ENCODE data around the gene YPEL3. TPM values are rescaled to one million over a fixed set of nuclear protein-coding genes. Genes with fewer than 3 reads are reported as not detected.

The YPEL3 gene, protein sequence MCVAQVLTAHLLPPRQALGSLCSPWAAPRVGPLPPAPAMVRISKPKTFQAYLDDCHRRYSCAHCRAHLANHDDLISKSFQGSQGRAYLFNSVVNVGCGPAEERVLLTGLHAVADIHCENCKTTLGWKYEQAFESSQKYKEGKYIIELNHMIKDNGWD
- total RNA-seq = 10 to 100 TPM; 60.2 to 77.8 TPM

DNA sequence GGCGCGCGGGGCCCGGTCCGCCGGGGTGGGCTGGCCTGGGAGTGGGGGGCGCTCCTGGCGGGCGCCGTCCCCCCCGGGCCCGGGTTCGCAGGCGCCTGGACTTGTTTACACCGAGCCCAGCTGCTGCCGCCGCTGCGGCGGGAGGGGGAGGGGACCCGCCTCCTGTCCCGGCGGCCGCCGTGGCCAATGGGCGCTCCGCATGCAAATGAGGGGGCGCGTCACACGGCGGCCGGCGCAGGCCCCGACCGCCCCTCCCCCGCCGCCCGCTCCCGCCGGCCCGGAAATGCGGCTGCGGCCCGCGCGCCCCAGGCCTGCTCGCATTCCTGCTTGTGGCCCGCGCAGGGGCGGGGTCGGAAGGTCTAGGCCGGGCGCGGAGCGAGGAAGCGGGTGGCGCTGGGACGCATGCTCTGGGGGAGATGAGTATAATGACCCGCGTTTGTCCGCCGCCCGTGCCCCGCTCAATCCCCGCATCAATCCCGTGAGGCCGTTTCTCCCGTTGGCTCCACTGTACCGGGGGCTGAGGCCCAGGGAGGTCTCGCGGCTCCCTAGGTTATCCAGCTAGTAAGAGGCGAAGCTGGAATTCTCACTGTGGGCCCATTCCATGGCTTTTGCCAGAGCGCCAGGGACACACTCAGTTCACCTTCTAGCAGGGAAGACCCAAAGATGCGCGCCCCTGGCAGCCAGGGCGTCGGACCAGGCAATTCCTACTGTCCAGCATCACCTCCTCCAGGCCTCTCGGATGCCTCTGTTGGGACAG lies at the start of gene YPEL3:
Gene YPEL3 (minus strand): TSS at position 109 of the 757 bp plus-strand sequence. CDS start 731 bp downstream, outside the sequence.
- H3K27ac Mint-ChIP-seq = peak within 1 kb of the TSS; percentile 86
- H3K4me1 Mint-ChIP-seq (ENCODE audit: low read depth) = peaks cover 38% of the 10 kb centered on the region
- H3K27me3 Mint-ChIP-seq (ENCODE audit: low read depth) = no peaks in the 10 kb centered on the region
- DNase-seq (peak; percentile 93 to 95), ATAC-seq (replicated peaks in 1 of 2) (peak; percentile 66 to 67)
- H3K9me3 Mint-ChIP-seq = peaks cover 5% of the 10 kb centered on the region in 2 donors
- peak within 1 kb of the TSS; percentile 92 to 95 for H3K4me3 Mint-ChIP-seq
- peaks cover 16 to 24% of the 10 kb centered on the region in 2 donors for H3K36me3 Mint-ChIP-seq (ENCODE audit: insufficient read depth in 2 of 2)

DNA sequence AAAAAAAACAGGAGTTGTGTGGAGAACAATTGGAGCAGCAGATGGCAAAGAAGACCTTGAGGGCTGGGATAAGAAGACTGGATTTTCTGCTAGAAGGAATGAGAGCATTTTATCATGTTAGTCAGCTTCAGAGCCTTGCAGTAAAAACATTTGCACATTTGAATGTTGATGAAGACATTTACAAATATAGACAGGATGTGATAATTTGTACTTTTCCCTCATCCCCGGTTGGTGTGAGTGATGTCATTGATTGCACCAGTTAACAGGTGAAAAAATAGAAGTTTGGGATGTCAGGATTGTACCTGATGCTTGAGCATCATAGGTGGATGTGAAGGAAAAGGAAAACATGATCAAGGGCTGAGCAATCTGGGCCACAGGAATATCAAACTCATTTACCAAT lies 49.6 kb upstream of the YPEL3 start:
- Mint-ChIP-seq H3K9me3 (peaks cover 3% of the 10 kb centered on the region in 2 donors), H3K4me1 (ENCODE audit: low read depth) (peaks cover 18% of the 10 kb centered on the region)

DNA sequence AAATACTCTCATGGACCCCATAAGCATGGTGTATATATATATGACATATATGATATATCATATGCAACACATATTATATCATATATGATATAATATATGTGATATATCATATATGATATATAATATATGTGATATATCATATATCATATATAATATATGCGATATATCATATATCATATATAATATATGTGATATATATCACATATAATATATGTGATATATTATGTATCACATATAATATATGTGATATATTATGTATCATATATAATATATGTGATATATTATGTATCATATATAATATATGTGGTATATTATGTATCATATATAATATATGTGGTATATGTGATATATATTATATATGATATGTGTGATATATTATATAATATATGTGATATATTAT lies 48.9 kb upstream of the YPEL3 start:
- Mint-ChIP-seq H3K9me3 (peaks cover 3% of the 10 kb centered on the region in 2 donors), H3K36me3 (ENCODE audit: insufficient read depth in 2 of 2) (peaks cover 3 to 9% of the 10 kb centered on the region in 2 donors), H3K27ac (no peak overlapping the region), H3K27me3 (ENCODE audit: low read depth) (no peaks in the 10 kb centered on the region), H3K4me1 (ENCODE audit: low read depth) (peaks cover 24% of the 10 kb centered on the region), H3K4me3 (no peak overlapping the region)
- ATAC-seq (replicated peaks in 1 of 2) = no peak
- no peak for DNase-seq

More for the DNA sequence above, 49.6 kb upstream of the YPEL3 start:
- H3K27me3 Mint-ChIP-seq (ENCODE audit: low read depth) = no peaks in the 10 kb centered on the region
- peaks cover 3 to 9% of the 10 kb centered on the region in 2 donors for H3K36me3 Mint-ChIP-seq (ENCODE audit: insufficient read depth in 2 of 2)
- DNase-seq (no peak), ATAC-seq (replicated peaks in 1 of 2) (no peak)
- no peak overlapping the region for H3K4me3 Mint-ChIP-seq
- no peak overlapping the region for H3K27ac Mint-ChIP-seq

DNA sequence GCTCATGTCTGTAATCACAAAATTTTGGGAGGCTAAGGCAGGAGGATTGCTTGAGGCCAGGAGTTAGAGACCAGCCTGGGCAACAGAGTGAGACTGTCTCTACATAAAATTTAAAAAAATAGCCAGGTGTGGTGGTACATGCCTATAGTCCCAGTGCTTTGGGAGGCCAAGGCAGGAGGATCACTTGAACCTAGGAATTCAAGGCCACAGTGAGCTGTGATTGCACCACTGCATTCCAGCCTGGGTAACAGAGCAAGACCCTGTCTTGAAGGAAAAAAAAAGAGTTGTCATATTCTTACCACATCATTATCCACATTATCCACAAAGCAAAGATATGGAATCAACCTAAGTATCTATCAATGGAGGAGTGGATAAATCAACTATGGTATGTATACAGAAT lies 48.0 kb upstream of the YPEL3 start:
- no peak for ATAC-seq (replicated peaks in 1 of 2)
- peaks cover 0 to 2% of the 10 kb centered on the region in 2 donors for H3K36me3 Mint-ChIP-seq (ENCODE audit: insufficient read depth in 2 of 2)
- no peaks in the 10 kb centered on the region for H3K27me3 Mint-ChIP-seq (ENCODE audit: low read depth)
- H3K4me1 Mint-ChIP-seq (ENCODE audit: low read depth) = peaks cover 33% of the 10 kb centered on the region
- H3K4me3 Mint-ChIP-seq = no peak overlapping the region
- no peak overlapping the region for H3K27ac Mint-ChIP-seq
- H3K9me3 Mint-ChIP-seq = no peaks in the 10 kb centered on the region
- DNase-seq = no peak

DNA sequence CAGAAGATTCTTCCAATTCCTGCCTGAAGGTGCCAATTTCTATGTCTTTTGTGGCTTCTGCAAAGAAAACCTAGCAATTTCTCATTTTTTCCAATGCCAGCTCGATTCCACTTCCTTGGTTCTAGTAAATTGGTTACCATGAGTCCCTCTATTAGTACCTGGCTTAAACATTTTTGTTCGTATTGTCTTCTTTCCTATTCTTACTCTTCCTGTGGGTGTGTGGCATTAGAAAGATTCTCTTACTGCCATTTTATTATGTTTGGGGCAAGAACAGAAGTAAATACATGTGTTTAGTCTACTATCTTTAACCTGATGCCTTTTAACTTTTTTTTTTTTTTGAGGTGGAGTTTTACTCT lies 47.3 kb upstream of the YPEL3 start:
- no peaks in the 10 kb centered on the region for H3K36me3 Mint-ChIP-seq (ENCODE audit: insufficient read depth in 2 of 2)
- H3K27ac Mint-ChIP-seq = peak overlapping the region; percentile 28
- no peak for ATAC-seq (replicated peaks in 1 of 2)
- DNase-seq = no peak
- H3K4me1 Mint-ChIP-seq (ENCODE audit: low read depth) = peaks cover 38% of the 10 kb centered on the region
- no peaks in the 10 kb centered on the region for H3K9me3 Mint-ChIP-seq
- no peaks in the 10 kb centered on the region for H3K27me3 Mint-ChIP-seq (ENCODE audit: low read depth)
- H3K4me3 Mint-ChIP-seq = no peak overlapping the region

DNA sequence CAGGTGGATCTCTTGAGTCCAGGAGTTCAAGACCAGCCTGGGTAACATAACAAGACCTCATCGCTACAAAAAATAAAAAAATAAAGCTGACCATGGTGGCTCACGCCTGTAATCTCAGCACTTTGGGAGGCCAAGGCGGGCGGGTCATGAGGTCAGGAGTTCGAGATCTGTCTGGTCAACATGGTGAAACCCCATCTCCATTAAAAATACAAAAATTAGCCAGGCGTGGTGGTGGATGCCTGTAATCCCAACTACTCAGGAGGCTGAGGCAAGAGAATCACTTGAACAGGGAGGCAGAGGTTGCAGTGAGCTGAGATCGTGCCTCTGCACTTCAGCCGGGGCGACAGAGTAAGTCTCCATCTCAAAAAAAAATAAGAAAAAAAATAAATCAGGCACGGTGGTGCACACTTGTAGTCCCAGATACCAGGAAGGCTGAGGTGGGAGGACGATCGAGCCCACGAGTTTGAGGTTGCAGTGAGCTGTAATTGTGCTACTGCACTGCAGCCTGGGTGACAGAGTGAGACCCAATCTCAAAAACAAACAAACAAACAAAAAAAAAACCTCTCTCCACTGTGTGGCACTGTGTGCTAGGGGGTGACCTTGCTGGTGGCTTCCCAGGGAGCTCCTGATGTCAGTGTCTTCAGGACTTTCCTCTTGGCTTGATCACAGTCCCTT lies 46.8 kb upstream of the YPEL3 start:
- no peaks in the 10 kb centered on the region for H3K27me3 Mint-ChIP-seq (ENCODE audit: low read depth)
- ATAC-seq (replicated peaks in 1 of 2) (peak; percentile 67 to 73), DNase-seq (peak; percentile 15 to 23)
- H3K4me1 Mint-ChIP-seq (ENCODE audit: low read depth) = peaks cover 38% of the 10 kb centered on the region
- H3K9me3 Mint-ChIP-seq = no peaks in the 10 kb centered on the region
- H3K4me3 Mint-ChIP-seq = no peak overlapping the region
- no peaks in the 10 kb centered on the region for H3K36me3 Mint-ChIP-seq (ENCODE audit: insufficient read depth in 2 of 2)
- peak overlapping the region; percentile 28 for H3K27ac Mint-ChIP-seq

DNA sequence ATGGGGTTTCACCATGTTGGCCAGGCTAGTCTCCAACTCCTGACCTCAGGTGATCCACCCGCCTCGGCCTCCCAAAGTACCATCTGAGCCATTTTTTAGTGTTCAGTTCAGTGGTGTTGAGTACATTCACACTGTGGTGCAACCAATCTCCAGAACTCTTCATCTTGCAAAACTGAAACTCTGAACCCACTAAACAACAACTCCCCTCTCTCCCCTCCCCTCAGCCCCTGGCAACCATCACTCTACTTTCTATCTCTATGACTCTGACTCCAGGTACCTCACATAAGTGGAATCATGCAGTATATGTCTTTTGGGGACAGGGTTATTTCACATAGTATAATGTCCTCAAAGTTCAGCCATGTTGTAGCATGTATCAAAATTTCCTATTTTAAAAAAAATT lies 45.7 kb upstream of the YPEL3 start:
- ATAC-seq (replicated peaks in 1 of 2) (peak; percentile 60 to 73), DNase-seq (no peak)
- Mint-ChIP-seq H3K36me3 (ENCODE audit: insufficient read depth in 2 of 2) (no peaks in the 10 kb centered on the region), H3K27me3 (ENCODE audit: low read depth) (no peaks in the 10 kb centered on the region), H3K9me3 (no peaks in the 10 kb centered on the region), H3K4me3 (no peak overlapping the region), H3K4me1 (ENCODE audit: low read depth) (peaks cover 38% of the 10 kb centered on the region), H3K27ac (no peak overlapping the region)

DNA sequence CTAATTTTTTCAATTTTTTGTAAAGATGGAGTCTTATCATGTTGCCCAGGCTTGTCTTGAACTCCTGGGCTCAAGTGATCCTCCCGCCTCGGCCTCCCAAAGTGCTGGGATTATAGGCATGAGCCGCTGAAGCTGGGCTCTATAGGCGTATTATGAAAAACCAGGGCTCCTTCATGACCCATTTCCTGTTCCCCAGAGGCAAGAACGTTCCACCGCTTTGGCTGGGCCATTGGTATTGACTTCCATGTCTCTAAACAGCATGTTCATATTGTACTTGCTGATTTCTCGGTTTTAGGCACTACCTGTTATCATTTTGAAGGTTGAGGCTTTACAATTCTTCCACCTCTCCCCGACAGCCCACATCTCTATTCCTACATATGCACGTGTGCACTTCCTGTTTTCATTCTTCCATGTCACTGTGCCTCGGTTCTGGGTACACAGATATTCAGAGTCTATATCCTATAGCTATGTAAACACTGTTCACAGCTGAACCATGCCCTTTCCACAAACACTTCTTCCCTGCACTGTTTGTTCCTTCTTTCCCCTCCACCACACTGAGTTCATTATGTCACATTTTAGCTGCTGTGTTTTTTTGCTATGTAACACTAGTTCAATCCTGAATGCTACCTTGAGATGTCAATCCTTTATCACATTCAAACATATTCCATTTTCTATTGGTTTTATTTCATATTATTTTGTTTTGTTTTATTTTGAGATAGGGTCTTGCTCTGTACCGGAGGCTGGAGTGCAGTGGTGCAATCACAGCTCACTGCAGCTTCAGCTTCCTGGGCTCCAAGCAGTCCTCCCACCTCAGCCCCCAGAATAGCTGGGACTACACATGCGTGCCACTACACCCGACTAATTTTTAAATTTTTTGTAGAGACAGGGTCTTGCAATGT lies 43.8 kb upstream of the YPEL3 start:
- Mint-ChIP-seq H3K9me3 (no peaks in the 10 kb centered on the region), H3K36me3 (ENCODE audit: insufficient read depth in 2 of 2) (no peaks in the 10 kb centered on the region), H3K27me3 (ENCODE audit: low read depth) (no peaks in the 10 kb centered on the region), H3K4me3 (peak overlapping the region; percentile 2 to 7), H3K27ac (peak overlapping the region; percentile 55), H3K4me1 (ENCODE audit: low read depth) (peaks cover 38% of the 10 kb centered on the region)
- ATAC-seq (replicated peaks in 1 of 2) = no peak
- no peak for DNase-seq

DNA sequence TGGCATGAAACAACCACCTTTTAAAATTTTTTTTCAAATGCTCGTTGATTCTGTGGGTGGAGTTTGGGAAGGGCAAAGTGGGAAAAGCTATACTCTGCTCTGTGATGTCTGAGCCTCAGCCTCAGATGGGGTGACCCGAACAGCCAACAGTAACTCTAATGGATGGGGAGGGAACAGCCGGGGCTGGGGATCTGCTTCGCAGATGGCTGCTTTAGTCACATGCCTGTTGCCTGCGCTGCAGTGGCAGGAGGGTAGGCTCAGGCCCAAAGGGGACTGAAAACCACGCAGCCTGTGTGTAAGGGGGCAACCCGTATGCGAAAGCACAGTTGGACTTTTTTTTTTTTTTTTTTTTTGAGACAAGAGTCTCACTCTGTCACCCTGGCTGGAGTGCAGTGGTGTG lies 41.9 kb upstream of the YPEL3 start:
- Mint-ChIP-seq H3K36me3 (ENCODE audit: insufficient read depth in 2 of 2) (no peaks in the 10 kb centered on the region), H3K4me3 (no peak overlapping the region), H3K4me1 (ENCODE audit: low read depth) (peaks cover 31% of the 10 kb centered on the region), H3K27ac (no peak overlapping the region), H3K27me3 (ENCODE audit: low read depth) (no peaks in the 10 kb centered on the region), H3K9me3 (no peaks in the 10 kb centered on the region)
- no peak for ATAC-seq (replicated peaks in 1 of 2)
- no peak for DNase-seq

DNA sequence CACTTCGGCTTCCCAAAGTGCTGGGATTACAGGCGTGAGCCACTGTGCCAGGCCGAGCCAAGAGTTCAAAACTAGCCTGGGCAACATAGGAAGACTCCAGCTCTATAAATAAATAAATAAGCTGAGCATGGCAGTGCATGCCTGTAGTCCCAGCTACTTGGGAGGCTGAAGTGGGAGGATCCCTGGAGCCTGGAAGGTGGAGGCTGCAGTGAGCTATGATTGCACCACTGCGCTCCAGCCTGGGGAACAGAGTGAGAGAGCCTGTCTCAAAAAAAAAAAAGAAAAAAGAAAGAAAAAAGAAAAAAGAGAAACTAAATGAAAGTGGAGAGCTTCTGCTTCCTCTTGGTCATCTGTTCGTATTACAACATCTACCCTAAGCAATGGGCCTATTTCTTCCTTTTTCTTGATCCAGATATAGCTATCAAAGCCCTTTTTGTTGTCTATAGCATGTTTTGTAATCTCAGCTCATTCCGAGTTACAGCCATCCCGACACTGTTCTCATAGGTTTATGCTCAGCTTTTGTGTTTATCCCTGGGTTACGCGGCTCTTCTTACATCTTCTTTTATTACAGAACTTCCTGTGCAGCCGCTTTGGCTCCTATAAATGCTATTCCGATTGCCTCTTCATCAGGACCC lies 41.1 kb upstream of the YPEL3 start:
- Mint-ChIP-seq H3K27me3 (ENCODE audit: low read depth) (no peaks in the 10 kb centered on the region), H3K9me3 (no peaks in the 10 kb centered on the region), H3K4me1 (ENCODE audit: low read depth) (peaks cover 27% of the 10 kb centered on the region), H3K36me3 (ENCODE audit: insufficient read depth in 2 of 2) (no peaks in the 10 kb centered on the region), H3K27ac (no peak overlapping the region), H3K4me3 (no peak overlapping the region)
- DNase-seq (no peak), ATAC-seq (replicated peaks in 1 of 2) (no peak)

DNA sequence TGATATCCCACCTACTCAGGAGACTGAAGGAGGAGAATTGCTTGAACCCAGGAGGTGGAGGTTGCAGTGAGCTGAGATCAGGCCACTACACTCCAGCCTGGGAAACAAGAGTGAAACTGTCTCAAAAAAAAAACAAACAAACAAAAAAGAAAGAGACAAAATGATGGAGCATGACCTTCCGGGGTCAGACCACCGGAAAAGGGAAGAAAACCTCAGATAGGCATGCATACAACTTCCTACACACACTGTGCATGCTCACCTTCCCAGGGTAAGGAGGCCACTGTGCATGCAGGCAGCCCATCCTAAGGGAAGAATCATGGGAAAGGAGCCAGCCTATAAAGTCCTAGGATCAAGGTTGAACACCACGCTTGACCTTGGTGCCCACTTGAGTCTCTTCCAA lies 36.6 kb upstream of the YPEL3 start:
- Mint-ChIP-seq H3K36me3 (ENCODE audit: insufficient read depth in 2 of 2) (peaks cover 3 to 4% of the 10 kb centered on the region in 2 donors), H3K9me3 (no peaks in the 10 kb centered on the region), H3K27ac (no peak overlapping the region), H3K4me1 (ENCODE audit: low read depth) (no peaks in the 10 kb centered on the region), H3K4me3 (no peak overlapping the region), H3K27me3 (ENCODE audit: low read depth) (no peaks in the 10 kb centered on the region)
- no peak for ATAC-seq (replicated peaks in 1 of 2)
- DNase-seq = no peak

DNA sequence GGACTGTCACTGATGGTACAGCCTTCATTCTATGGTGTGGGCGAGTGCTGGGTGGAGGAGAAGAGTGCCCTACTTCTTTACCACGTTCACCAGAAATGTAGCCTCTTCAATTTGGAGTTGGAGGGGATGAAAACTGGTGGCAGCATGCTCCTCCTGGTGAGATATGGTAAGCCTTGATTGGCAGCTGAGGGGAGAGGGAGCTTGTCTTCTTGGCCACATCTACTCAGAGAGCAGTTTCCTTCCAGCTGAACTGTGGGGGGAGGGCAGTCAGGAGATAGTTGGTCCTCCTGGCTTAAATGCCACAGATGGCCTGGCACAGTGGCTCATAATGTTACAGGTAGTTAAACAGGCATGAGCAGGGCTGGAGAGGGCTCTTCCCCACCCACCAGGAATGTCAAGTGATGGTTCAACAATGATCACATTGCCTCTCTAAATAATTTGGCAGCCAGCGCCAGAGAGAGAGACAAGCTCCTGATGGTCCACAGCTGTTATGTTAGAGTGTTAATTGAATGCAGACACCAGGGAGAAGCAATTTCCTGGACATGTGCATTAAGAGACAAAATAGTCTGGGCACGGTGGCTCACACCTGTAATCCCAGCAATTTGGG lies 36.0 kb upstream of the YPEL3 start:
- Mint-ChIP-seq H3K9me3 (no peaks in the 10 kb centered on the region), H3K4me3 (no peak overlapping the region), H3K27ac (no peak overlapping the region), H3K36me3 (ENCODE audit: insufficient read depth in 2 of 2) (peaks cover 3 to 4% of the 10 kb centered on the region in 2 donors), H3K27me3 (ENCODE audit: low read depth) (no peaks in the 10 kb centered on the region), H3K4me1 (ENCODE audit: low read depth) (no peaks in the 10 kb centered on the region)
- ATAC-seq (replicated peaks in 1 of 2) (no peak), DNase-seq (no peak)

Data from activated T-cell treated with anti-CD3 and anti-CD28 coated beads, Interleukin-2, amount 50 U/mL, for 72 hours (primary cell).